WI38 (cell line): ENCODE data around the gene TFDP1.

ENCODE experiments used
- H3K4me3 ChIP-seq: 2 replicates; pipeline ENCODE4 v1.5.1; 2011; ENCODE audit warnings: low read depth, mild to moderate bottlenecking, control low read depth, low read length
- TF ChIP-seq, protein P1 (sequence below): IDR thresholded peaks from 2 replicates; pipeline ENCODE4 v1.5.1; 2012; ENCODE audit warnings: low read depth, mild to moderate bottlenecking, control low read depth, low read length

The TFDP1 gene

DNA sequence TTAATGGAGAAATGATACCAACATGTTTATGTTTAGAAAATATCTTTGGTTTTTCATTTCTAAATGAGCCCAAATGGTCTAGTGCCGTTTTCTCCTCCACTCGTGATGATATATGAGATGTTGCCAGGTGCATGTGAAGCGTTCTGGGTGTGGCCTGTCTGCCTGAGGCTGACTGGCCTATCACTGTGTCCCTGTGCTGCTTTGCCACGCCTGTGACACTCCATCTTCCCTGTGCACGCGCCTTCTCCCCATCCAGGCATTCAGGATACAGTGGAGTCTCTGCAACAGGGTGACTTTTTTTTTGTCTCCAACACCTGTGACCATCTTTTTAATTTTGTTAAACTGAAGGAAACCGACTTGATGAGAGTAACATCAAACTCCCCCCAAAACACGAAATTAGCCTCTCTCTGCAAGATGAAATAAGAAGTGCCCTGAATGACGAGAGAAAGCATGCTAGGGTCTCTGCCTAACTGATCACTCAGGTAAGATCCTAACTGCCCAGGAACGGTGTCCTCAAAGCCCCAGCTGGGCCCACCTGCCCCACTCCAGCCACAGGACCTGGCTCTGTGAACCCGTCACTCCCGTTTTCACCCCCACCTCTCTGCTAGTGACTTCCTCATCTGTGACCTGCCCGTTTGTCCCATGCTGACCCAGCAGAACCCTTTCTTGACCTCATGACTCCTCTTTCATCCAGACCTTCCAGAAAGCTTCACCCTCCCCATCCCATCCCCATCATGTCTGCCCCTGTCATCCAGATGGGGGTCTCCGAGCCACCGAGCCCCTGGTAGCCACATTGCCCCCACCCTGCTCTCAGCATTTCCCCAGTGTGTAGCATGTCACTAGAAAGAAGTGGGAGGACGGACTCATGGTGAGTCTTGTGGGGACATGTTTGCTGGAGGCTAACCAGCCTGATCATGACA is 33.2 kb upstream of the TFDP1 start:
- TF ChIP-seq, protein P1, sequence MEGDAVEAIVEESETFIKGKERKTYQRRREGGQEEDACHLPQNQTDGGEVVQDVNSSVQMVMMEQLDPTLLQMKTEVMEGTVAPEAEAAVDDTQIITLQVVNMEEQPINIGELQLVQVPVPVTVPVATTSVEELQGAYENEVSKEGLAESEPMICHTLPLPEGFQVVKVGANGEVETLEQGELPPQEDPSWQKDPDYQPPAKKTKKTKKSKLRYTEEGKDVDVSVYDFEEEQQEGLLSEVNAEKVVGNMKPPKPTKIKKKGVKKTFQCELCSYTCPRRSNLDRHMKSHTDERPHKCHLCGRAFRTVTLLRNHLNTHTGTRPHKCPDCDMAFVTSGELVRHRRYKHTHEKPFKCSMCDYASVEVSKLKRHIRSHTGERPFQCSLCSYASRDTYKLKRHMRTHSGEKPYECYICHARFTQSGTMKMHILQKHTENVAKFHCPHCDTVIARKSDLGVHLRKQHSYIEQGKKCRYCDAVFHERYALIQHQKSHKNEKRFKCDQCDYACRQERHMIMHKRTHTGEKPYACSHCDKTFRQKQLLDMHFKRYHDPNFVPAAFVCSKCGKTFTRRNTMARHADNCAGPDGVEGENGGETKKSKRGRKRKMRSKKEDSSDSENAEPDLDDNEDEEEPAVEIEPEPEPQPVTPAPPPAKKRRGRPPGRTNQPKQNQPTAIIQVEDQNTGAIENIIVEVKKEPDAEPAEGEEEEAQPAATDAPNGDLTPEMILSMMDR = no peak

DNA sequence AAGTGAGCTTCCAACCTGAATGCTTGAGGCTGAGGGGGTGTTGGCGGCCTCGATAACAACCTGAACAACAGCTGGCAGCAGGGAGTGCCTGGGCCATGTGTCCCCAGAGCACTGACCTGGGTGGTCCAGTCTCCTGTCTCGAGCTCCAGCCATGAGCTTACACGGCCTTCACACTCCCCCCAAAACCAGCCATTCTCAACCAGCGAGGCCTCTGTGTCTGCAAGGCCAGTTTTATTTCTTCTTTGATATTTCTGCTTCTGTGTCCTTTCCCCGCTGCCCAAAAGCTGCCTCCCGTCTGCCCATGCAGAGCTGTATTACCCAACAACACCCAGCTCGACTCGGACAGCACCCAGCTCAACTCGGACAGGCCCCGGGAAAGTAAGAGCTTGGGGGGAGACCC is 32.5 kb upstream of the TFDP1 start:
- TF ChIP-seq, protein P1 = no peak

More for the DNA sequence above, 33.2 kb upstream of the TFDP1 start:
- no peak overlapping the region for H3K4me3 ChIP-seq

DNA sequence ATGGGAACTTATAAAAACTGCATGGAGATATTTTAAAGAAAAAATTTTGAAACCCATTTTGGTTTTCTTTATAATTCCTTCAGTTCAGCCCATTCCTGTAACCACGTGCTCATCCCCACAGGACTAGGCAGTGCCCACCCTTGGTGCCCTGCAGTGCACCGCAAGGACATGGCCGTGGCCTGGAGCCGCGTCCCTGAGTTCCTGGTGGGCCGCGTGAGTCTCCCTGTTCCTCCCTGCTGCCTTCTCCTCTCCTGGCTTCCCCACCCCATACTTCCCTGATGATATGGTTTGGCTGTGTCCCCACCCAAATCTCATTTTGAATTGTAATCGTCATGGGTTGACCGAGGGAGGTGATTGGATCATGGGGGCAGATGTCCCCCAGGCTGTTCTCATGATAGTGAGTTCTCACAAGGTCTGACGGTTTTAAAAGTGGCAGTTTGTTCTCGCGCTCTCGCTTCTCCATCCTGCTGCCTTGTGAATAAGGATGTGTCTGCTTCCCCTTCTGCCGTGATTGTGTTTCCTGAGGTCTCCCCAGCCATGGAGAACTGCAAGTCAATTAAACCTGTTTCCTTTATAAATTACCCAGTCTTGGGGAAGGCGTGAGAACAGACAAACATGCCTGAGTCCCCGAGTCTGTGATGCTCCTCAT is 31.6 kb upstream of the TFDP1 start:
- no peak overlapping the region for H3K4me3 ChIP-seq
- TF ChIP-seq, protein P1 = no peak

More for the DNA sequence above, 32.5 kb upstream of the TFDP1 start:
- no peak overlapping the region for H3K4me3 ChIP-seq

DNA sequence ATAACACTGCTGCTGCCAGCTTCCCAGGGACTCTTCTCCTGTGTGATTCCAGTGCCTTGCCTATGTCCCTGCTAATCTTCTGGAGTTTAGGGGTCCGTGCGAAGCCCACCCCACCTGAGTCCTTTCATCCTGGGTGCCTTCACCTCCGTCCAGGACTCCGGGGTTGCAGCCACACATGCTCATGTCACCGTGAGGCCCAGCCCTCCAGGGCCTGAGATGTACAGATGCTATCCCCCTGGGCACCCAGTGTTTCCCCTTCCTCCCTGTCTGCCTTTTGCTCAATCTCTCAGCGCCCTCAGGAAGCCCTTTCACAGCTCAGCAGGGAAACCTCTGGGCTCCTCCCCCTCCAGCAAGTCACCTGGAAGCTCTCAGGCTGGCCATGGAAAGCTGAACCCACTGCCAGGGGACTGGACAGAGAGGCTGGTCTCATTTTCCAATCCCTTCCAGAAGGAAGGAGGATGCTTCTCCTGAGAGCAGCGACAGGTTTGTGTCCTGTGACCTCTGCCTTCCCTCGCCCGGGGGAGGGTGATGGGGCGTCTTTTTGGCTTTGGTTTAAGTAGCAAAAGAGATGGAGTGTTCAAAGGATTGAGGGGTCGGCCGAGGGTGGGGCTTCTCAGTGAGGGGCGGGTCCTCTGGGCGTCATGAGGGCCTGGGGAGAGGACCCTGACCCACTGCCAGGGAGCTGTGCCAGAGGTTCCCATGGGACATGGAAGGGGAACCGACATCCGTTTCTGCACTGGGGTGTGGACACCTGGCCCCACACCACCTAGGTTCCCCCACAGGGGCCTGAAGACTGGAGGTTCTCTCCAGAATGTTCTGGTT is 30.8 kb upstream of the TFDP1 start:
- TF ChIP-seq, protein P1 = no peak

DNA sequence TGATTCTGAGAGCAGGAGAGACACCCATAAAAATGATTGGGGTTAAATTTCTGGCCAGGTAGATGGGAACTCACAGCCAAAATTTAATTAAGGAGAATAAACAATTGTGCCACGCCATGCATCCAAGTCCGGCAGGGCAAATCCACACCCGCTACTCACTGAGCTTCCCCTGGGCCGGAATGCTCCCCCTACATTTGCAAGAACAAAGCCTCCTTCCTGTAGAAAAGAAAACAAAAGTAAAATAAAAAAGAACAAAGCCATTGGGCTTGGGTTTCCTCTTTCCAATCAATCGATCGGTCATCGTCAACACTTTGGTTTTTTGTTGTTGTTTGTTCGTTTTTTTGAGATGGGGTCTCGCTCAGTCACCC is 30.2 kb upstream of the TFDP1 start:
- TF ChIP-seq, protein P1 = no peak
- no peak overlapping the region for H3K4me3 ChIP-seq

More for the DNA sequence above, 30.8 kb upstream of the TFDP1 start:
- H3K4me3 ChIP-seq = no peak overlapping the region

DNA sequence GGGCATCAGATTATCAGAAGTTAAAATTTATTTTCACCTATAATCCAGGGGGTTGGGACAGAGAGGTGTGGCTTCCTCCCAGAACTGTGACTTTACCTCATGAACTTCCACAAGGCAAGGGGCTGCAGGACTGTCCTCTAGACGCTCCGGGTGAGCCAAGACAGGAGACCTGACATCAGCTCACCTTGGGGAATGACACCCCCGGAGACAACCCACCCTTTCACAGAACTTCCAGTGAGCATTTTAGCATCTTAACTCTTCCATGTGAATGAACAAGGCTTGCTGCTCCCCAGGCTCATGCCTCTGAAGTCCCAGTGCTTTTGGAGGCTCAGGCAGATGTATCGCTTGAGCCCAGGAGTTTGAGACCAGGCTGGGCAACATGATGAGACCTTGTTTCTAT is 29.4 kb upstream of the TFDP1 start:
- no peak overlapping the region for H3K4me3 ChIP-seq
- TF ChIP-seq, protein P1 = no peak
